ENCODE results near the gene MOCS1.

DNA sequence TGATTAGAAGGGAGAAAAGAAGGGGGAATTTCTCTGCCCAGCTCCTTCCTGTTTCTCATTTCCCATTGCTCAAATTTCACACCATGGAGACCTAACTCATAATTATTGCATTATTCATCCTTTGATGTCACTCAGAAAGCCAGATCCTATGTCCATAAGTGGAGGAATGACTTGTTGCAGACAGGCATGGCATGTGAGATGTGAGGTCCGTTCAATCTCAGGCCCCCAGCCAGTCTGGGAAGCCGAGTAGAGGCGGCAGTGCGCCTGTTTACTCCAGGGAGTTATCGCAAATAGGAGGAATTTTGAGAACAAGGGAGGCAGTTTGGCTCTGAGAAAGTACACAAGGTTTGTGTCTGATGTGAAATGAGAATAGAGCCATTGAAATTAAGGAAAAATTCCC is 26.9 kb upstream of the MOCS1 start:
- TF ChIP-seq EP300 (IDR thresholded peaks at IDR 0.05) (no peak), POLR2A (IDR thresholded peaks at IDR 0.05) (no peak)
- TF ChIP-seq, protein P1, sequence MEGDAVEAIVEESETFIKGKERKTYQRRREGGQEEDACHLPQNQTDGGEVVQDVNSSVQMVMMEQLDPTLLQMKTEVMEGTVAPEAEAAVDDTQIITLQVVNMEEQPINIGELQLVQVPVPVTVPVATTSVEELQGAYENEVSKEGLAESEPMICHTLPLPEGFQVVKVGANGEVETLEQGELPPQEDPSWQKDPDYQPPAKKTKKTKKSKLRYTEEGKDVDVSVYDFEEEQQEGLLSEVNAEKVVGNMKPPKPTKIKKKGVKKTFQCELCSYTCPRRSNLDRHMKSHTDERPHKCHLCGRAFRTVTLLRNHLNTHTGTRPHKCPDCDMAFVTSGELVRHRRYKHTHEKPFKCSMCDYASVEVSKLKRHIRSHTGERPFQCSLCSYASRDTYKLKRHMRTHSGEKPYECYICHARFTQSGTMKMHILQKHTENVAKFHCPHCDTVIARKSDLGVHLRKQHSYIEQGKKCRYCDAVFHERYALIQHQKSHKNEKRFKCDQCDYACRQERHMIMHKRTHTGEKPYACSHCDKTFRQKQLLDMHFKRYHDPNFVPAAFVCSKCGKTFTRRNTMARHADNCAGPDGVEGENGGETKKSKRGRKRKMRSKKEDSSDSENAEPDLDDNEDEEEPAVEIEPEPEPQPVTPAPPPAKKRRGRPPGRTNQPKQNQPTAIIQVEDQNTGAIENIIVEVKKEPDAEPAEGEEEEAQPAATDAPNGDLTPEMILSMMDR (IDR thresholded peaks at IDR 0.05), result no peak

Data from gastroesophageal sphincter (tissue), 3 donors.